ENCODE results near the gene C9orf78. TPM values are rescaled to one million over a fixed set of nuclear protein-coding genes. Genes with fewer than 3 reads are reported as not detected.

The C9orf78 gene
- total RNA-seq, 1 donor from 2014 or later: 38.9 TPM

GRCh38 chr9:129861447-129861827, 26.4 kb upstream of the C9orf78 start:
- Mint-ChIP-seq H3K36me3 (ENCODE audit: unreplicated experiment) (peaks cover 40% of the 10 kb centered on the region), H3K4me1 (ENCODE audit: unreplicated experiment) (peaks cover 10% of the 10 kb centered on the region), H3K27ac (ENCODE audit: unreplicated experiment) (no peak overlapping the region), H3K27me3 (ENCODE audit: unreplicated experiment) (no peaks in the 10 kb centered on the region), H3K4me3 (ENCODE audit: unreplicated experiment) (no peak overlapping the region), H3K9me3 (ENCODE audit: unreplicated experiment) (no peaks in the 10 kb centered on the region)
- no peak for DNase-seq (ENCODE audit: extremely low spot score, unreplicated experiment)
- no peak for TF ChIP-seq CTCF (IDR thresholded peaks at IDR 0.05)

GRCh38 chr9:129860653-129861446, 25.8 kb upstream of the C9orf78 start:
- H3K27ac Mint-ChIP-seq (ENCODE audit: unreplicated experiment): no peak overlapping the region
- no peak for DNase-seq (ENCODE audit: extremely low spot score, unreplicated experiment)

GRCh38 chr9:129858167-129858962, 23.3 kb upstream of the C9orf78 start:
- TF ChIP-seq CTCF (IDR thresholded peaks at IDR 0.05): no peak

More at GRCh38 chr9:129860653-129861446, 25.8 kb upstream of the C9orf78 start:
- TF ChIP-seq CTCF (IDR thresholded peaks at IDR 0.05): no peak
- Mint-ChIP-seq H3K4me3 (ENCODE audit: unreplicated experiment) (no peak overlapping the region), H3K36me3 (ENCODE audit: unreplicated experiment) (peaks cover 38% of the 10 kb centered on the region), H3K9me3 (ENCODE audit: unreplicated experiment) (no peaks in the 10 kb centered on the region), H3K4me1 (ENCODE audit: unreplicated experiment) (peaks cover 10% of the 10 kb centered on the region), H3K27me3 (ENCODE audit: unreplicated experiment) (no peaks in the 10 kb centered on the region)

GRCh38 chr9:129857207-129857606, 22.1 kb upstream of the C9orf78 start:
- Mint-ChIP-seq H3K36me3 (ENCODE audit: unreplicated experiment) (peaks cover 51% of the 10 kb centered on the region), H3K4me1 (ENCODE audit: unreplicated experiment) (peaks cover 6% of the 10 kb centered on the region), H3K27me3 (ENCODE audit: unreplicated experiment) (no peaks in the 10 kb centered on the region), H3K4me3 (ENCODE audit: unreplicated experiment) (no peak overlapping the region), H3K27ac (ENCODE audit: unreplicated experiment) (no peak overlapping the region), H3K9me3 (ENCODE audit: unreplicated experiment) (no peaks in the 10 kb centered on the region)
- no peak for TF ChIP-seq CTCF (IDR thresholded peaks at IDR 0.05)
- no peak for DNase-seq (ENCODE audit: extremely low spot score, unreplicated experiment)

More at GRCh38 chr9:129858167-129858962, 23.3 kb upstream of the C9orf78 start:
- H3K27me3 Mint-ChIP-seq (ENCODE audit: unreplicated experiment): no peaks in the 10 kb centered on the region
- peaks cover 47% of the 10 kb centered on the region for H3K36me3 Mint-ChIP-seq (ENCODE audit: unreplicated experiment)
- no peak for DNase-seq (ENCODE audit: extremely low spot score, unreplicated experiment)
- H3K4me3 Mint-ChIP-seq (ENCODE audit: unreplicated experiment): no peak overlapping the region
- H3K9me3 Mint-ChIP-seq (ENCODE audit: unreplicated experiment): no peaks in the 10 kb centered on the region
- no peak overlapping the region for H3K27ac Mint-ChIP-seq (ENCODE audit: unreplicated experiment)
- H3K4me1 Mint-ChIP-seq (ENCODE audit: unreplicated experiment): peaks cover 10% of the 10 kb centered on the region

GRCh38 chr9:129854588-129855110, 19.6 kb upstream of the C9orf78 start:
- H3K4me1 Mint-ChIP-seq (ENCODE audit: unreplicated experiment): peaks cover 11% of the 10 kb centered on the region
- H3K27ac Mint-ChIP-seq (ENCODE audit: unreplicated experiment): no peak overlapping the region
- no peak for TF ChIP-seq CTCF (IDR thresholded peaks at IDR 0.05)
- H3K36me3 Mint-ChIP-seq (ENCODE audit: unreplicated experiment): peaks cover 54% of the 10 kb centered on the region
- no peaks in the 10 kb centered on the region for H3K27me3 Mint-ChIP-seq (ENCODE audit: unreplicated experiment)
- no peaks in the 10 kb centered on the region for H3K9me3 Mint-ChIP-seq (ENCODE audit: unreplicated experiment)
- DNase-seq (ENCODE audit: extremely low spot score, unreplicated experiment): no peak
- H3K4me3 Mint-ChIP-seq (ENCODE audit: unreplicated experiment): no peak overlapping the region

Data from osteocyte (in vitro differentiated cells).